CD4-positive, alpha-beta T cell (primary cell): ENCODE results near the gene DMBX1. TPM values are rescaled to one million over a fixed set of nuclear protein-coding genes. Genes with fewer than 3 reads are reported as not detected.

Source experiments
- ATAC-seq: fragments of 200-7000 bp; cut with Tn5 transposase; one replicate; pipeline ENCODE4 v1.10.0; 2022; ENCODE audit warnings: mild to moderate bottlenecking; ENCODE audit not compliant: poor library complexity
- CTCF ChIA-PET: fragments of 350-600 bp; sonication (Branson Sonifier 250); formaldehyde crosslinking; loops from one replicate; lab custom pipeline; 2021; ENCODE audit warnings: antibody characterized with exemption, inconsistent platforms; lab: Charles Lee
- POLR2A ChIA-PET: fragments of 350-600 bp; sonication (Branson Sonifier 250); formaldehyde crosslinking; loops from one replicate; lab custom pipeline; 2021; ENCODE audit warnings: antibody characterized with exemption, inconsistent platforms; lab: Charles Lee
- DNase-seq, 14 experiments: peaks; one replicate each; pipeline ENCODE4 v3.0.0-alpha.2; 2013 to 2020; ENCODE audit warnings: mixed read lengths in 2 of 14
- H3K27ac ChIP-seq, 2 donors: one replicate each; pipeline versions ENCODE4 v1.5.1 to v1.7.0; 2013; ENCODE audit warnings: low read length in 2 of 2, low read depth in 1 of 2, mild to moderate bottlenecking in 1 of 2
- H3K27me3 ChIP-seq, 2 experiments: 1 replicate in 1 of 2; 2 replicates in 1 of 2; pipeline versions ENCODE4 v1.6.1 to v1.7.0; 2013; ENCODE audit warnings: low read length in 2 of 2, control low read depth in 1 of 2, mild to moderate bottlenecking in 1 of 2, moderate library complexity in 1 of 2; ENCODE audit not compliant: insufficient read depth in 2 of 2, control insufficient read depth in 1 of 2
- H3K36me3 ChIP-seq: one replicate; pipeline ENCODE4 v1.6.1; 2013; ENCODE audit warnings: low read length, control low read depth; ENCODE audit not compliant: insufficient read depth
- H3K4me1 ChIP-seq: one replicate; pipeline ENCODE4 v1.6.1; 2013; ENCODE audit warnings: low read length, control low read depth; ENCODE audit not compliant: insufficient read depth
- H3K4me3 ChIP-seq: one replicate; pipeline ENCODE4 v1.5.1; 2013; ENCODE audit warnings: mild to moderate bottlenecking, low read length, moderate library complexity
- H3K9me3 ChIP-seq, 2 experiments: 1 replicate in 1 of 2; 2 replicates in 1 of 2; pipeline versions ENCODE4 v1.6.1 to v1.7.0; 2013; ENCODE audit warnings: low read length in 2 of 2, mild to moderate bottlenecking in 2 of 2, control low read depth in 1 of 2, moderate library complexity in 1 of 2; ENCODE audit not compliant: control insufficient read depth in 1 of 2, insufficient read depth in 1 of 2
- H3K27ac Mint-ChIP-seq: one replicate; pipeline ENCODE4 v1.8.0; 2020; ENCODE audit warnings: mixed read lengths
- H3K27me3 Mint-ChIP-seq: one replicate; pipeline ENCODE4 v1.8.0; 2021; ENCODE audit warnings: mixed read lengths
- H3K36me3 Mint-ChIP-seq: one replicate; pipeline ENCODE4 v1.8.0; 2021; ENCODE audit warnings: low read depth, mixed read lengths
- H3K4me1 Mint-ChIP-seq: one replicate; pipeline ENCODE4 v1.8.0; 2021; ENCODE audit warnings: low read depth, mixed read lengths
- H3K4me3 Mint-ChIP-seq: one replicate; pipeline ENCODE4 v1.8.0; 2020; ENCODE audit warnings: mild to moderate bottlenecking, mixed read lengths
- H3K9me3 Mint-ChIP-seq: one replicate; pipeline ENCODE4 v1.8.0; 2020; ENCODE audit warnings: mixed read lengths
- CTCF ChIP-seq: fragments of 200-600 bp; IDR thresholded peaks from one replicate; pipeline ENCODE4 v1.8.0; 2022; ENCODE audit warnings: antibody characterized with exemption, mild to moderate bottlenecking
- intact Hi-C, 2 experiments: fragments of 100-400 bp; cut with DNase I in 1 of 2; cut with micrococcal nuclease in 1 of 2; formaldehyde crosslinking; loops; one replicate each; pipeline versions ENCODE4 v1.15.1 to v1.9.0; 2023 to 2025; cut with DNase I, micrococcal nuclease
- total RNA-seq, 174 experiments: library from RNA in 2 of 174; stranded (reverse) in 2 of 174; gene quantifications; one replicate each; pipeline ENCODE4 v1.2.3 and lab custom pipeline; 2021 to 2026

Gene DMBX1
- total RNA-seq, 2 experiments from 2014 or later: not detected

DNA sequence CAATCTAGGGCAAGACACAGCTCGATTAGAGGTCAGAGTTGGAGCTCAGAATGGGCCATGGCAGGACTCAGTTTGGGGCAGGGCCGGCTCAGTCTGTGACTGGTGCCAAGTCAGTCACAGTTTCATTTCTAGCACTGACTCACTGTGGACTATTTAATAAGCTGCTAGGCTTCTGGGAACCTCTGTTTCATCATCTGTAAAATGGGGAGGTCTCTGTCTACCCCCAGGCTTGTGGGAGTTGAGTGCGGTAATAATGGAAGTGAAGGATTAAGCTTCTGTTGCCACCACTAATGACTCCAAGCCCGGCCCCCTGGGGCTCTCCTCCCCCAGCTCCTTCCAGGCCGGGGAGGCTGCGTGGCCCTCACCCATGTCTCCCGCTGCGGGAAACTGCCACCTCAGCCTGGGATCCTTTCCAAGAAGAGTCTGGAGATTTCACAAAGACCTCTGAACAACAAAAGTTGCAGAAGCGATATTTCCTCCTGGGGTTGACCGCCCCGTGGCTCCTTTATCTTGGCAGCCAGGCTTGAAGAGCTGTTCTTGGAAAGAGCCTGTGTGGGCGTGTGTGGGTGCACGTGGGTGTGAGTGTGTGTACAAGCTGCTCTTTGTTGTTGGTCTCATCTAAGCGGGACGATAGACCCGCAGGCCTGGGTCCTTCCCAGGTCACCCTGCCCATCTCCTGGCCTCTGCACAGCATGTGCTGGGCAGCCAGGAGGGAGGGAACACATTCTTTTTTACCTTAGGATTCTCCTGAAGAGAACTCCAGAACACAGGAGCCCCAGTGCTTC lies 32.7 kb downstream of the DMBX1 start:
- POLR2A ChIA-PET: no interaction called here
- H3K27ac ChIP-seq: no peak overlapping the region

GRCh38 chr1:46522969-46523320 lies 33.3 kb downstream of the DMBX1 start:
- ChIA-PET POLR2A (no interaction called here), CTCF (interaction anchor here (1.2 kb wide), 1 partner anchor 9 kb away, joined by 3 read pairs; no protein-coding TSS in a partner anchor)
- Histone ChIP-seq H3K4me1 (peaks cover 7% of the 10 kb centered on the region), H3K4me3 (no peak overlapping the region), H3K9me3 (no peaks in the 10 kb centered on the region), H3K27me3 (peaks cover 0 to 7% of the 10 kb centered on the region in 2 experiments), H3K36me3 (no peaks in the 10 kb centered on the region), H3K27ac (no peak overlapping the region)
- no peaks in the 10 kb centered on the region for H3K4me1 Mint-ChIP-seq
- H3K27ac Mint-ChIP-seq: no peak overlapping the region
- intact Hi-C loops: no loop called here
- no peaks in the 10 kb centered on the region for H3K36me3 Mint-ChIP-seq
- no peak overlapping the region for H3K4me3 Mint-ChIP-seq
- no peaks in the 10 kb centered on the region for H3K9me3 Mint-ChIP-seq
- peaks cover 52% of the 10 kb centered on the region for H3K27me3 Mint-ChIP-seq
- no peak for ATAC-seq
- no peak for DNase-seq
- no peak for TF ChIP-seq CTCF

More for the DNA sequence above, 32.7 kb downstream of the DMBX1 start:
- H3K9me3 Mint-ChIP-seq: no peaks in the 10 kb centered on the region
- H3K36me3 Mint-ChIP-seq: no peaks in the 10 kb centered on the region
- H3K4me3 Mint-ChIP-seq: no peak overlapping the region
- H3K36me3 ChIP-seq: no peaks in the 10 kb centered on the region
- intact Hi-C loops: no loop called here
- no peaks in the 10 kb centered on the region for H3K9me3 ChIP-seq
- peaks cover 50% of the 10 kb centered on the region for H3K27me3 Mint-ChIP-seq
- peaks cover 7% of the 10 kb centered on the region for H3K4me1 ChIP-seq
- TF ChIP-seq CTCF: no peak
- CTCF ChIA-PET: interaction anchor here (1.2 kb wide), 2 partner anchors 9 to 75 kb away, joined by 3 read pairs; no protein-coding TSS in a partner anchor
- no peaks in the 10 kb centered on the region for H3K4me1 Mint-ChIP-seq
- ATAC-seq: no peak
- H3K27me3 ChIP-seq: peaks cover 0 to 8% of the 10 kb centered on the region in 2 experiments
- H3K27ac Mint-ChIP-seq: no peak overlapping the region
- no peak overlapping the region for H3K4me3 ChIP-seq
- no peak for DNase-seq

GRCh38 chr1:46523496-46524353 lies 34.1 kb downstream of the DMBX1 start:
- no peak for TF ChIP-seq CTCF
- no peak for DNase-seq
- CTCF ChIA-PET: interaction anchor here (1.2 kb wide), 1 partner anchor 10 kb away, joined by 3 read pairs; no protein-coding TSS in a partner anchor
- Mint-ChIP-seq H3K36me3 (no peaks in the 10 kb centered on the region), H3K4me3 (no peak overlapping the region), H3K27ac (no peak overlapping the region), H3K4me1 (no peaks in the 10 kb centered on the region), H3K9me3 (no peaks in the 10 kb centered on the region), H3K27me3 (peaks cover 54% of the 10 kb centered on the region)
- Histone ChIP-seq H3K27ac (no peak overlapping the region), H3K4me1 (peaks cover 7% of the 10 kb centered on the region), H3K27me3 (peaks cover 3 to 8% of the 10 kb centered on the region in 2 experiments), H3K36me3 (no peaks in the 10 kb centered on the region), H3K9me3 (no peaks in the 10 kb centered on the region), H3K4me3 (no peak overlapping the region)
- no peak for ATAC-seq
- POLR2A ChIA-PET: no interaction called here
- intact Hi-C loops: no loop called here
